GM21360 (cell line): ENCODE measurements around the gene CPE.

Experiments used
- ATAC-seq: cut with Tn5 transposase; IDR thresholded peaks from one replicate; pipeline ENCODE4 v1.9.1; 2021; ENCODE audit warnings: mild to moderate bottlenecking, moderate library complexity; ENCODE audit not compliant: unreplicated experiment

The CPE gene

DNA sequence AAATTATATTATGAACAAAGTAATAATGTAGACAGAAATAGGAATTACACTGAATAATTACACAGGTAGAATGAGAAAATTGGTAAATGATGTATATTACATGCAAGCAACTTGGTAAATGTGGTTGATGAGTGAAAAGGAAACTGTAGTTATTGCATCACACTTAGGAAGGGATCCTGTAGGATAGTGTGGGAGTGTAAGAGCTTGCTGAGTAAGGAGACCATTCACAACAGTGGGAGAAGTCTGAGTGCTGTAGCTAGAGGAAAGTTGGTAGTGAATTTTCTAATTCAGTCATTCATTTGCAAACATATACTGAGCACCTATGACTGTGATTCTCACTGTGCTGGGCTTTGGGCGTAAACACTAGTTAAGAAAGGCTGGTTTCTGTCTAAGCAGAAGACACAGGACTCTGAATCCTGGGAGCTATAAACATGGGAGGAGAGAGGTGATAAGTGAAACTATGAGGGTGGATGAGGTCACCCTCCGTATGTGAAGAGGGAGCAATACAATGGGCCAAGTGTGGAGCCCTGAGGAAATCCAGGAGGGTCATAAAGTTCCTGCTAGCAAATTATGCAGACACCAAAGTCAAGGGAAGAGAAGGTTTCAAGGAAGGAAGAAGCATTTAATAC is 14.2 kb upstream of the CPE start:
- ATAC-seq, result no peak

DNA sequence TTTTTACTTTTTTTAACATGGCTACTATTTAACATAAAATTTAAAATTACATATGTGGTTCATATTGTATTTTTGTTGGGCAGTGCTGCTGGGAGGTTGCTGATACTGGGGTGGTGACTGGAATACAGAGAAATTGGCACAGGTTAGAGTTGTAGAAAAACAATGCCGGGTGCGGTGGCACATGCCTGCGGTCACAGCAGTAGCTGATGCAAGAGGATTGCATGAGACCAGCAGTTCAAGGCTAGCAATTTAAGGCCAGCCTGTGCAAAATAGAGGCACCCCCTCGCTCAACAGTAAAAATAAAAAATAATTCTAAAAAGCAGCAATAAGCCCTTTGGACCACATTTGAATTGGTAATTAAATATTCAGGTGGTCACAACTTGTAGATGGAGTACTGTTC is 11.8 kb upstream of the CPE start:
- ATAC-seq, result no peak

DNA sequence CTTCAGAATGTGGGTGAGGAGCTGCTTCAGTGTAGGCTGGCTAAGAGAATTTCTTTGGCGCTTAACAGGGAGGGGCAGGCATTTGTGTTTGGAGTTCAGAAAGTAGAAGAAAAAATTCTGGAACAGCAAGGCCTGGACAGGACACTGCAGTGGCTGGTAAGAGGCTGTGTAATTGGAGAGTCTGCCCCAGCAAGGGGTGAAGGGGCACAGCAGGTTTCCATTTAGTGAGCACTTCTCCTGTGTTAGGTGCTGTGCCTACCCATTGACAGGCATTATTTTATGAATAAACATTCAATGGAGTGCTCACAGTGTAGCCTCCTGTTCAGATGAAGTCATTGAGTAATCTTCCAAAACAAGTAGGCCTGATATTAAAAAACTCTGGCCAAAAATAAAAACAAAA is 10.7 kb upstream of the CPE start:
- no peak for ATAC-seq

DNA sequence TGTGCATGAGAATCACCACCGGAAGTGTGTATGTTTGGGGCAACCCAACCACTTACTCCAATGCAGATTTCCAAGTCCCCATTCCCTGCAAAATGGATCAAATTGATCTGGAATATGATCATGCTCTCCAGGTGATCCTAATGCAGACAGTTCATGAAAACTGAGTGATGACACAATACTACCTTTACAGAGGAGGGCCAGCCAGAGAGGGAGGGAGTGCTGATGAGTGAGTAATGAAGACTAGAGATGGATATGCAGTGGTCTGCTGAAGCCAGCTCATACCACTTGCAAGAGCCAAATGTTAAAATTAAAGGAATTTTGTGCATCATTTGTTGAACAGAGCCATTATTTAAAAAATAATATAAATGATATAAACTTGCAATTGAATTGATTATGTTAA is 10.2 kb upstream of the CPE start:
- no peak for ATAC-seq

DNA sequence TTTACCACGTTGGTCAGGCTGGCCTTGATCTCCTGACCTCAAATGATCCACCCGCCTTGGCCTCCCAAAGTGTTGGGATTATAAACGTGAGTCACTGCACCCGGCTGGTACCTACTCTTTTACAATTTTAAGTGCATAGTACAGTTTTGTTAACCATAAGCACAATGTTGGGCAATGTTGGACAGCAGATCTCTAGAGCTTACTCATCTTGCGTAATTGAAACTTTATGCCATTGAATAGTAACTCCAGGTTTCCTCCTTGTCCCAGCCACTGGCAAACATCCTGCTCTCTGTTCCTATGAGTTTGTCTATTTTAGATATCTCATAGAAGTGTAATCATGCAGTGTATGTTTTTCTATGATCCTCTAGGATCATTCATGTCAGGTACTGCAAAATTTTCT is 9.3 kb upstream of the CPE start:
- no peak for ATAC-seq

DNA sequence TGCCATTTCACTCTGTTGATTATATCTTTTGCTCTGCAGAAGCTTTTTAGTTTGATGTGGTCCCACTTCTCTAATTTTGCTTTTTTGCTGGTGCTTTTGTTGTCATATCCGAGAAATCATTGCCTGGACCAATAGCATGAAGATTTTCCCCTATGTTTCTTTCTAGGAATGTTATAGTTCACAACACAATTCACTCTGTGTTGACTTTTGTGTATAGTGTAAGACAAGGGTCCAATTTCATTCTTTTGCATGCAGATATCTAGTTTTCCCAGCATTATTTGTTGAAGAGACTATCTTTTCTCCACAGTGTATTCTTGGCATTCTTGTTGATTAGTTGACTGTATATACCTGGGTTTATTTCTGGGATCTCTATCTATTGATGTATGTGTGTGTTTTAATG is 8.3 kb upstream of the CPE start:
- no peak for ATAC-seq

DNA sequence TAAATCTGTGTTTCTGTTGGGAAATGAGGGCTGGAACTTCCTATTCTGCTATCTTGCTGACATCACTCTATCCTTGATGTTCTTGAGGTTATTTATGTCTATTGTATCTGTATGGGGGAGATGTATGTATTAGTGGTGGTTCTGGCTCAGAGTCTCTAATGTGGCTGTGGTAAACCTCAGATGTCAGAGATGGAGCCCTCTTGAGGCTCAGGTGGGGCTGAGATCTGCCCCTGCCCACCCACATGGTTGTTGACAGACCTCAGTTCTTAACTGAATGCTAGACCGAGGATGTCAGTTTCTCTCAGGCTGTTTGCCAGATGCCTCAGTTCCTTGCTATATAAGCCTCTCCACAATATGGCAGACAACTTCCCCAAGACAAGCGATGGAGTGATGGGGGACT is 3.3 kb upstream of the CPE start:
- ATAC-seq, result no peak

DNA sequence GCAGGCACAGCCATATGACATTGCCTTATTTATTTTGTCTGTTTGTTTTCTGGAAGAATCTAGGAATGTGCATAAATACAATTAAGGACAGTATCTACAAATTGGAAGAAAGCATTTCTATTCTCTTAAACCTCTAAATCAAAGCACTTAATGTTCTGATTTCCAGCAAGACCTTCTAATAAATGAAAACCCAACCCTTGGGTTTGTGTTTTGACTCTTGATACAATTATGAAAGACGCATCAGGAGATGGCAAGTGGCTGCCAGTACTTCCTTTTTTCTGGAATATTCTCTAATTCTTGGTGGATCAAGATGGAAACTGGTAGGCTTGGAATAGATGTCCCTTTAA is 437 bp upstream of the CPE start:
- ATAC-seq, result no peak

DNA sequence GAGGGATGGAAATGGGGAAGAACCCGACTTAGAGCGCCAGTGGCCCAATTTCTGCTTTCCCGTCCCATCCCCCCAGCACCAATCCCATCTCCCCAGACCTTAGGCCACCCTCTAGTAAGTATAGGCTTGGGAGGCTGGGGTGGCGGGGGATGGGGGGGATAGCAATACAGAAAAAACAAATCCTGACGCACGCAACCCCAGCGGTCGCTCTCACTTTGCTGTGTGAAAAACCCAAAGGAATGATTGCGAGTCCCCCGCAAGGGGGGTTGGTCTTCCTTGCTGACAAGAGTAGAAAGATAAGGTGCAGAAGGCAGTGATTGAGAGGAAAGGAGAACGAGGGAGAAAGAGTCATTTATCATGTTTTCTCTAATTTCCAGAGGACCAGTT is 863 bp downstream of the CPE start:
- ATAC-seq, result no peak

DNA sequence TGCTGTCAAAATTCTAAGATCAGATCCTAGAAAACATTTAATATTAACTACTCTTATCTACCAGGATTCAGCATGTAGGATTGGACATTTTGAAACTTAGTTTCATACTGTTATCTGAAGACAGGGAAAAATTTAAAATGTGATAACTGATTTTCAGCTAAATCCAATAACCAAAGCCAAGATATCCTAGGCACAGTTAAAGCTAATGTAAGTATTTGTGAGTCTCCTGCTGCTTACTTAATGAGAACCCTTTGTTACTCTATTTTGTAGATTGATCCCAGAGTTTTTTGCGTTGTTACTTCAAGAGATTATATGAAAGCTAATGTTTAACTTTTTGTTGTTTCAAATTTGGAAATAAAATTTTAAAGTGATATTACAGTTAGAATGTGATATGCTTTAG is 2.0 kb downstream of the CPE start:
- no peak for ATAC-seq

DNA sequence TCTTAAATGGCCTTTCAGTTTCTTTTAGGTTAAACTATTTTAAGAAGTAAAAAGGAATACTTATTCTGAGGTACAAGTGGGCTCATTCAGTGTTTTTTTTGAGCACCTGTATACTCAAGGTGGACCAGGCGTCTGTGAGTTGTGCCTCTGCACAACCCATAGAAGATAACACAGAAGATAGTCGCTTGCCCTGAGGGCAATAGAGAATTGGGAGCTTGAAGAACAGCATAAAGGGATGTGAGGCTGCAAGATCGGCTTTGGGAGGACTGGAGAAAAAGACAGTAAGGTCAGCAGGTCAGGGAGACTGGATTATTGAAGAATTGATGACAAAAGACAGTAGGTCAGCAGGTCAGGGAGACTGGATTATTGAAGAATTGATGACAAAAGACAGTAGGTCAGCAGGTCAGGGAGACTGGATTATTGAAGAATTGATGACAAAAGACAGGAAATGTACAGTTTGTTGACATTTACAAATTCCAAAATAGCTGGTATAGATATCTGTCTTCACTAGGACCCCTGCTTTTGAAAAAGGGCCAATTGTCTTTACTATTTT is 3.1 kb downstream of the CPE start:
- ATAC-seq, result no peak

DNA sequence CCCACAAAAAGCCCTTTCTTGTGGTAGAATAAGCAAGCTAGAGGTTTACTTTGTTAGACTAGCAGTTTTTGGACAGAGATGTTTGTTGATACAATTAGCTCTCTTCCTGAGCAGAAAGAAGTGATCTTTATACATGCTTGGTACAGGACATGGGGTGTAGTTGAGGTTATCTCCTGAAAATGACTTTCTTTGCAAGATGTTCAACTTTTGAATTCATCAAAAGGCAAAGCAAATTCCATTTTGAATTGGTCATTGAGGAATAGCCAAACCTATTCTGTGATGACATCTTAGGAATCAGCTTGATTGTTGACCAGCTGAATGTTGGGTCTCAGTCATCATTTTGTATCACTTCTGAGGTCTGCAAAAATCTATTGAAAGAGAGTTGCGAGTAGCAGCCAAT is 3.8 kb downstream of the CPE start:
- ATAC-seq, result no peak

DNA sequence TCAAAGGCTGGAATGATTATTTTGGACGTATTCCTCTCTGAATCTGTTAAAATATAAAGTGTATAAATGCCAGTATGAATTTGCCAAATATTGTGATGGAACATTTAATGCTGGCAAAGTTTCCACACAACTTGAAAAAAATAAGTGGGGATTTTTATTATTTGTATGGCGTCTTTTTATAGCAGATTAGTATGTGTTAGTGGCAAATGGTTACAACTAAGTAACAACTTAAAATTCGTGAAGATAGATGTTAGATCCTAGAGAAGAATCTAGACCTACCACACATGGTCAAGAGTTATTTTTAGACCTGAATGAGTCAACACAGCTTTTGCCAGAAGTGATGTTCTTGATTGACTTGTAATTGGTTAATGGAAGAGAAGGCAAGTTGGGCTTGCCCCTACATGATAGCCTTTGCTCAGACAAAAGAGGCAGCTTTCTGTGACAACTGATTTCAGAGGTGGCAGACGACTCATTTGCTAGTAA is 4.8 kb downstream of the CPE start:
- no peak for ATAC-seq

DNA sequence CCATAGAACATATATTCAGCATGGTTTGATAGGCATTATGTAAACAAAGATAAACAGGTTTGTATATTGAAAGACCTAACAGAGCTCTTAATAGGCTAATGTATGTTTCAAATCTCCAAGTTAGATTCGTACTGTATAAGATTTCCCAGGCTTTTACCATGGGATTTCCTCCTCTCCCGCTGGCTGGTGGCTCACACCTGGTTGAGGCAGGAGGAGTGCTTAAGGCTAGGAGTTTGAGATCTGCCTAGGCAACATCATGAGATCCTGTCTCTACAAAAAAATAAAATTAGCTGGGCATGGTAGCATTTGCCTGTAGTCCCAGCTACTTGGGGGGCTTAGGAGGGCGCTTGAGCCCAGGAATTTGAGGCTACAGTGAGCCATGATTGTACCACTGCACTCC is 5.4 kb downstream of the CPE start:
- ATAC-seq, result no peak

DNA sequence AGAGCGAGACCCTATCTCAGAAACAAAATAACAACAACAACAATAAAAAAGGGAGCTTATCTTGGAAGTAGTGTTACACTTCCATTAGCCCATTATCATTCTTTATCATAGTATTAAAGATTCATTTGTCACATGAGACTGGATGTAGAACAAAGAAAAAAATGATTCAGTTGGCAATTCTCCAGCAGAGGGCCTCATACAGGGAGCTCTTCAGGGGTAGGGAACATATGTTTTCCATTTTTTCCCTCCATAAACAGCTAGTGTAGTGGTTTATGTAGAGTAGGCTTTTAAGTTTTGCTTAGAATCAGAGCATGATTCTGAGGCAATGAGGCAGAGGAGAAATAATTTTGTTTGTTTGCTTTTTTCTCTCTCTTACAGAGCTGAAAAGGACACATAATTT is 5.8 kb downstream of the CPE start:
- no peak for ATAC-seq

DNA sequence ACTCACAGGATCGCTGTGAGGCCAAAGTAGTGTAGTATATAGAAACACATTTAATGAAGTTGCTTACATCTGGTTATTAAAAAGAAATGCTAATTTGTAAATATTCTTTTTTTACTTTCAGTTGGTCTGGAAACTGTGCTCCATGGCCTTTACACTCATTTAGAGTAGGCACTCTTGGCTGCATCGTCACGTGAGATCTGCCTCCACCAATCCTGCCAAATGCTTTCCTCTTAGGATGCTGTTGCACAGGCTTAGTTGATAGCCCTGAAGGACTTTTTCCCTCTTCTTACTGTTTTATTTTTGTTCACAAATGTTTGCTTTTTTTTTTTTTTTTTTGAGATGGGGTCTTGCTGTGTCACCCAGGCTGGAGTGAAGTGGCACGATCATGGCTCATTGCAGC is 6.3 kb downstream of the CPE start:
- no peak for ATAC-seq

DNA sequence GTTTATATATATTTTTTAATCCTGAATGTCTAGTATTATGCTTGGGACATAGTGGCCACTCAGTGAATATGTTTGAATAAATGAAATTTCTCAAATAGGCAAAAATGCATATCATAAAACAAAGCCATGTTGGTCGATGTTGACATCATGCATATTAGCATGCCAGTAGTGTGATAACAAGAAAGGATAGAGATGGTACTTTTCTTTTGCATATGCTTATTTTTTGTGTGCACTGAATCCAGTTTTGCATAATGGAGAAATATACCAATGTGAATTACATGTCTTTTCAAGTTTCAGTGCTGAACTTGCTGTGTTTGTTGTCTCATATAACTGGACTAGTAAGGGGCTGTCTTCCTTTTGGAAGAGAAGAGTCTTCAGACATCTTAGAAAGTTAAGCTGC is 7.5 kb downstream of the CPE start:
- ATAC-seq, result no peak

DNA sequence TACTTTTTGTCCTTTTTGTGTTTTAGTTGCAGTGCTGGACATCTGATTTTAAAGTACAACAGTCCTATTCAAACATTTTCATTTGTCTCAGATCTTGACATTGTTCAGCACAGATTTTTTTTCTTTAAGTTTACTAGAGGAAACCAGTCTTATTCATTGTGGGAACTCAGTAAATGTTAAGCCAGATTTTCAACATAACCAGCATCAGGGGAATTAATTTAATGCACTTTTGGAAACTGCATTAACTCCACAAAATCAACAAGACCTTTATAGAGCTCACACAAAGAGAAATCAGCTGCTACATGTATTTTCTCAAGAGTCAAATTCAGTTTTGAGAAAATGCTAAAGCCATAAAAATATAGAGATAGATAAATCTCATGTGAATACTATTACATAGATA is 9.9 kb downstream of the CPE start:
- no peak for ATAC-seq

DNA sequence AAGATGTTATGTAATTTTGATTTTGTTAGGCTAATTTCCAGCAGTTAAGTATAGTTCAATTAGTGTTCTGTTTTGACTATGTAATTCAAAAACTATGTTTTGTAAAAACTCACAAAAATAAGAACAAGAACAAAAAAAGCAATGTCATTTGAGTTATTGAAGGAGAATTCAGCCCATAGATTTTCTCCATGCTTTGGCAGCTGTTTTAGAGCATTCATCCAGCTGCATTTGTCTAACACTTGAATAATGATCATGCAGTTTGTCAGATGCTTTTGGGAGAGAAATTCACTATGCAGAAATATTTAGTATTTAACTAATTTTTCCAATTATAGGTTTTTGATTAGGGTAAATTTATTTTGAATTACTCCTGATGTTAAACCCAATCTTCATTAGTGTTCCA is 14.2 kb downstream of the CPE start:
- no peak for ATAC-seq

DNA sequence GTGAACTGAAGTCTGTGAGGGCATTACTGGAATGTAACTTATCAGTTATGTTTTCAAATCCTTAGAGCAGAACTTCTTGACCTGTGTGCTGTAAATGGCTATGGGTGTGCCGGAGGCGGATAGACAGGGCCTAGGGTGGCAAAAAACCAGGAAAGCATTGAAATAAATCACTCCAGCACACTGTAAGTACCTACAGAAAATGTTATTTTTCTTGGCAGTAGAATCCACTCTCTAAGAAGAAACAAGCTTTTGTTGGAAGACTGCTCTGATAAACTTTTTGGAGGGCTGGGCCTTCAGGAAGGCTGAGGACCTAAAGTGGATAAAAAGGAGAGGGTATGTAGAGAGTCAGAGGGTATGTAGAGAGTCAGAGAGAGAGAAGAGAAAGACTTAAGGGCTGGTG is 14.9 kb downstream of the CPE start:
- ATAC-seq, result no peak

DNA sequence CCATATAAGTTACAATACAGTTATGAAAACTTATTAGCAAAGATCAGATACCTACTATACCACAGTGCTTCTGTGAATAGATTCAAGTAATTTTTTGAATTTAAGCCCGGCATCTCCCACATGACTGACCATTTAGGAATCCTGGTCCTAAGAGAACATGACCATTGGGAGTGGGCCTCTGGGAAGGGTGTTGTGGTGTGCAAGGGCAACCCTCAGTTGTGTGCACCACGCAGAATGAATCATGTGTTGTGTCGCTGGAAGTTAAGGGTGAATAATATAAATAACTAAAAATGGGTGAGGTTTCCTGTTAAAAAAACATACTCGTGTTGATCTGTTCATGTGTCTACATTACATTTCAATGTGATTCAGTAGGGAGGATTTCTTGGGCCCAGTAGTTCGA is 15.5 kb downstream of the CPE start:
- no peak for ATAC-seq

DNA sequence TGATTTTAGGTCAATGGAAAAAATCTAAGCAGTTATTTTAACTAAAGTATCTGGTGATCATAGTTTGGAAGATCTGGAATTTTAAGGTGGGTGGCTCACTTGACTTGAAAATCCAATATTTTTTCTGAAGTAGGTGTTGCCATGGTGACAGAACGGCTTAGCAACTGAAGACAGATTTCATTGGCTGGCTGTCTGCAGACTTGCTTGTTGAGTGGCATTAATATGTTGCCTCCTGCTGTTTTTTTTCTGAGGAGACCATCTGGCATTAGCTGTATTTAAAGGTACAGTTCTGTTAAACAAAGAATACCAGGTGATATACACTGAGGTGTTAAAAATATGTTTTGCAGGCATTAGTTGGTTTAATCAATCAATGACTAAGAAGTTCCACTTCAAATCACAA is 19.8 kb downstream of the CPE start:
- ATAC-seq, result no peak

DNA sequence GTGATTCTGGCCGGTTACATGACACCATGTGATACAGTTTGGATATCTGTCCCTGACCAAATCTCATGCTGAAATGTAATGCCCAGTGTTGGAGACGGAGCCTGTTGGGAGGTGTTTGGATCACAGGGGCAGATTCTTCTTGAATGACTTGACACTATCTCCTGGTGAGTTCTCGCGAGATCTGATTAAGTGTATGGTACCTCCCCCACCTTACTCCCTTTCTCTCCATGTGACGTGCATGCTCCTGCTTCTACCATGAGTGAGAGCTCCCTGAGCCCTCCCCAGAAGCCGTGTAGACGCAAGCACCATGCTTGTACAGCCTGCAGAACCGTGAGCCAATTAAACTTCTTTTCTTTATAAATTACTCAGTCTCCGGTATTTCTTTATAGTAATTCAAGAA is 23.6 kb downstream of the CPE start:
- no peak for ATAC-seq
